ENCODE results near the gene SPC24. TPM values are rescaled to one million over a fixed set of nuclear protein-coding genes. Genes with fewer than 3 reads are reported as not detected.

The SPC24 gene
- total RNA-seq: 10 to 100 TPM; 64.1 to 70.3 TPM

- peak; percentile 96 for DNase-seq
- H3K4me3 Mint-ChIP-seq: peak within 1 kb of the TSS; percentile 81
- intact Hi-C loops (cut with micrococcal nuclease): loop anchor here (1.0 to 5.0 kb wide), 3 partner anchors 17 to 63 kb away; partner anchors contain the start of gene KANK2
- ChIA-PET CTCF (interaction anchor here (0.7 to 2.0 kb wide), 2 partner anchors 18 to 327 kb away, joined by 3 to 5 read pairs; no protein-coding TSS in a partner anchor), POLR2A (interaction anchor here (0.5 to 1.4 kb wide), 6 partner anchors 9 to 1478 kb away, joined by 3 to 5 read pairs (median 3); no protein-coding TSS in a partner anchor)
- H3K36me3 Mint-ChIP-seq: peaks cover 14% of the 10 kb centered on the region
- peaks cover 11% of the 10 kb centered on the region for H3K4me1 Mint-ChIP-seq (ENCODE audit: low read depth)
- peak within 1 kb of the TSS; percentile 79 for H3K27ac Mint-ChIP-seq
- peaks cover 4% of the 10 kb centered on the region for H3K9me3 Mint-ChIP-seq
- H3K27me3 Mint-ChIP-seq: no peaks in the 10 kb centered on the region
Observed at GRCh38 chr19:11155373-11156120, at the start of gene SPC24. Gene SPC24, minus strand, starts transcription at chr19:11155782. Its CDS starts 6 bp downstream, at chr19:11155776.

- POLR2A ChIA-PET: no interaction called here
- H3K4me1 Mint-ChIP-seq (ENCODE audit: low read depth): no peaks in the 10 kb centered on the region
- H3K36me3 Mint-ChIP-seq: no peaks in the 10 kb centered on the region
- CTCF ChIA-PET: interaction anchor here (0.6 to 1.6 kb wide), 4 partner anchors 66 to 1680 kb away, joined by 3 to 9 read pairs (median 6); no protein-coding TSS in a partner anchor
- no peaks in the 10 kb centered on the region for H3K9me3 Mint-ChIP-seq
- H3K27ac Mint-ChIP-seq: no peak overlapping the region
- H3K4me3 Mint-ChIP-seq: no peak overlapping the region
- intact Hi-C loops (cut with micrococcal nuclease): loop anchor here (5.0 kb wide), 1 partner anchor 168 kb away; no protein-coding TSS in a partner anchor
- no peak for DNase-seq
- peaks cover 1% of the 10 kb centered on the region for H3K27me3 Mint-ChIP-seq
Observed at GRCh38 chr19:11204943-11205349, 49.4 kb upstream of the SPC24 start.

GRCh38 chr19:11204076-11204602 is 48.6 kb upstream of the SPC24 start:
- H3K27me3 Mint-ChIP-seq: peaks cover 3% of the 10 kb centered on the region
- H3K9me3 Mint-ChIP-seq: no peaks in the 10 kb centered on the region
- no peaks in the 10 kb centered on the region for H3K36me3 Mint-ChIP-seq
- intact Hi-C loops (cut with micrococcal nuclease): loop anchor here (5.0 kb wide), 1 partner anchor 167 kb away; no protein-coding TSS in a partner anchor
- ChIA-PET CTCF (interaction anchor here (1.4 to 1.6 kb wide), 5 partner anchors 66 to 169 kb away, joined by 4 to 10 read pairs (median 6); no protein-coding TSS in a partner anchor), POLR2A (no interaction called here)
- no peak for DNase-seq
- no peaks in the 10 kb centered on the region for H3K4me1 Mint-ChIP-seq (ENCODE audit: low read depth)
- H3K27ac Mint-ChIP-seq: no peak overlapping the region
- no peak overlapping the region for H3K4me3 Mint-ChIP-seq

GRCh38 chr19:11203194-11204075 is 47.9 kb upstream of the SPC24 start:
- H3K36me3 Mint-ChIP-seq: no peaks in the 10 kb centered on the region
- H3K27me3 Mint-ChIP-seq: peaks cover 3% of the 10 kb centered on the region
- H3K4me3 Mint-ChIP-seq: no peak overlapping the region
- intact Hi-C loops (cut with micrococcal nuclease): loop anchor here (1.0 to 5.0 kb wide), 2 partner anchors 66 to 166 kb away; no protein-coding TSS in a partner anchor
- no peak overlapping the region for H3K27ac Mint-ChIP-seq
- no peaks in the 10 kb centered on the region for H3K4me1 Mint-ChIP-seq (ENCODE audit: low read depth)
- POLR2A ChIA-PET: no interaction called here
- CTCF ChIA-PET: interaction anchor here (1.4 to 1.5 kb wide), 4 partner anchors 65 to 168 kb away, joined by 4 to 10 read pairs (median 8); no protein-coding TSS in a partner anchor
- H3K9me3 Mint-ChIP-seq: no peaks in the 10 kb centered on the region
- DNase-seq: peak; percentile 46

- no peak overlapping the region for H3K4me3 Mint-ChIP-seq
- intact Hi-C loops (cut with micrococcal nuclease): loop anchor here (1.0 to 5.0 kb wide), 2 partner anchors 65 to 165 kb away; no protein-coding TSS in a partner anchor
- ChIA-PET POLR2A (no interaction called here), CTCF (interaction anchor here (1.4 to 1.5 kb wide), 2 partner anchors 64 to 66 kb away, joined by 4 to 10 read pairs; no protein-coding TSS in a partner anchor)
- H3K27me3 Mint-ChIP-seq: peaks cover 3% of the 10 kb centered on the region
- no peaks in the 10 kb centered on the region for H3K36me3 Mint-ChIP-seq
- peaks cover 2% of the 10 kb centered on the region for H3K4me1 Mint-ChIP-seq (ENCODE audit: low read depth)
- H3K9me3 Mint-ChIP-seq: no peaks in the 10 kb centered on the region
- DNase-seq: no peak
- no peak overlapping the region for H3K27ac Mint-ChIP-seq
Observed at GRCh38 chr19:11202488-11203193, 47.1 kb upstream of the SPC24 start.

- H3K9me3 Mint-ChIP-seq: no peaks in the 10 kb centered on the region
- CTCF ChIA-PET: no interaction called here
- no peaks in the 10 kb centered on the region for H3K36me3 Mint-ChIP-seq
- intact Hi-C loops (cut with micrococcal nuclease): loop anchor here (5.0 kb wide), 1 partner anchor 164 kb away; no protein-coding TSS in a partner anchor
- peaks cover 5% of the 10 kb centered on the region for H3K27me3 Mint-ChIP-seq
- H3K4me3 Mint-ChIP-seq: no peak overlapping the region
- no peak overlapping the region for H3K27ac Mint-ChIP-seq
- no peak for DNase-seq
- H3K4me1 Mint-ChIP-seq (ENCODE audit: low read depth): peaks cover 2% of the 10 kb centered on the region
- POLR2A ChIA-PET: no interaction called here
Observed at GRCh38 chr19:11201791-11202190, 46.2 kb upstream of the SPC24 start.

GRCh38 chr19:11200931-11201330 is 45.3 kb upstream of the SPC24 start:
- ChIA-PET POLR2A (no interaction called here), CTCF (no interaction called here)
- intact Hi-C loops (cut with micrococcal nuclease): loop anchor here (5.0 kb wide), 1 partner anchor 164 kb away; no protein-coding TSS in a partner anchor
- H3K9me3 Mint-ChIP-seq: no peaks in the 10 kb centered on the region
- DNase-seq: no peak
- peaks cover 13% of the 10 kb centered on the region for H3K27me3 Mint-ChIP-seq
- no peaks in the 10 kb centered on the region for H3K36me3 Mint-ChIP-seq
- no peak overlapping the region for H3K27ac Mint-ChIP-seq
- H3K4me1 Mint-ChIP-seq (ENCODE audit: low read depth): peaks cover 5% of the 10 kb centered on the region
- H3K4me3 Mint-ChIP-seq: no peak overlapping the region

GRCh38 chr19:11200015-11200574 is 44.5 kb upstream of the SPC24 start:
- Mint-ChIP-seq H3K4me3 (no peak overlapping the region), H3K27me3 (peaks cover 16% of the 10 kb centered on the region), H3K36me3 (no peaks in the 10 kb centered on the region), H3K27ac (no peak overlapping the region), H3K9me3 (no peaks in the 10 kb centered on the region), H3K4me1 (ENCODE audit: low read depth) (peaks cover 8% of the 10 kb centered on the region)
- ChIA-PET CTCF (no interaction called here), POLR2A (no interaction called here)
- no peak for DNase-seq
- intact Hi-C loops (cut with micrococcal nuclease): loop anchor here (5.0 kb wide), 1 partner anchor 163 kb away; no protein-coding TSS in a partner anchor

GRCh38 chr19:11199517-11199916 is 43.9 kb upstream of the SPC24 start:
- H3K9me3 Mint-ChIP-seq: no peaks in the 10 kb centered on the region
- H3K27me3 Mint-ChIP-seq: peaks cover 16% of the 10 kb centered on the region
- ChIA-PET CTCF (no interaction called here), POLR2A (no interaction called here)
- intact Hi-C loops (cut with micrococcal nuclease): loop anchor here (5.0 kb wide), 1 partner anchor 42 kb away; the partner anchor contains the start of gene SPC24
- H3K27ac Mint-ChIP-seq: no peak overlapping the region
- no peaks in the 10 kb centered on the region for H3K36me3 Mint-ChIP-seq
- H3K4me3 Mint-ChIP-seq: no peak overlapping the region
- peaks cover 8% of the 10 kb centered on the region for H3K4me1 Mint-ChIP-seq (ENCODE audit: low read depth)
- no peak for DNase-seq

GRCh38 chr19:11198769-11199424 is 43.3 kb upstream of the SPC24 start:
- intact Hi-C loops (cut with micrococcal nuclease): loop anchor here (5.0 kb wide), 1 partner anchor 42 kb away; the partner anchor contains the start of gene SPC24
- peaks cover 15% of the 10 kb centered on the region for H3K27me3 Mint-ChIP-seq
- CTCF ChIA-PET: interaction anchor here (1.4 kb wide), 1 partner anchor 61 kb away, joined by 4 read pairs; no protein-coding TSS in a partner anchor
- H3K27ac Mint-ChIP-seq: no peak overlapping the region
- H3K4me1 Mint-ChIP-seq (ENCODE audit: low read depth): peaks cover 8% of the 10 kb centered on the region
- H3K36me3 Mint-ChIP-seq: no peaks in the 10 kb centered on the region
- POLR2A ChIA-PET: no interaction called here
- no peak for DNase-seq
- no peaks in the 10 kb centered on the region for H3K9me3 Mint-ChIP-seq
- no peak overlapping the region for H3K4me3 Mint-ChIP-seq

Measured in activated CD4-positive, alpha-beta memory T cell treated with anti-CD3 and anti-CD28 coated beads for 36 hours (primary cell).